HCT116 (cell line): Measurements from ENCODE around the gene RNH1. TPM values are rescaled to one million over a fixed set of nuclear protein-coding genes. Genes with fewer than 3 reads are reported as not detected.

Experiments used
- ATAC-seq: fragments of 200-7000 bp; cut with Tn5 transposase; 2 replicates; pipeline ENCODE4 v1.9.1; 2020; ENCODE audit warnings: mild to moderate bottlenecking, moderate library complexity
- BruUV-seq: library from RNA; stranded (reverse); fragments of 400-500 nt; replicated peaks from 2 replicates; lab custom pipeline; 2021; lab: Mats Ljungman, UMichigan
- CTCF ChIA-PET: fragments of 300-600 bp; sonication (Branson Sonifier 250); formaldehyde crosslinking; loops from one replicate; lab custom pipeline; 2021; ENCODE audit warnings: antibody characterized with exemption; lab: Charles Lee
- POLR2A ChIA-PET: fragments of 300-600, 350-600 bp; sonication (Branson Sonifier 250); formaldehyde crosslinking; loops from one replicate; lab custom pipeline; 2021; ENCODE audit warnings: antibody characterized with exemption; lab: Charles Lee
- RAD21 ChIA-PET, 2 experiments: fragments of 300-600 bp; sonication (Branson Sonifier 250); formaldehyde crosslinking; loops; one replicate each; lab custom pipeline; 2023; ENCODE audit warnings: low total read pairs in 2 of 2; ENCODE audit not compliant: uncharacterized antibody in 2 of 2, unreplicated experiment in 2 of 2, low non-redundant PET in 1 of 2; lab: Charles Lee
- DNase-seq: peaks from one replicate; pipeline ENCODE4 v3.0.0-alpha.2; 2010; ENCODE audit warnings: low read depth, low spot score
- H2AFZ ChIP-seq: fragments of 200-600 bp; shearing (Covaris generic), sonication (generic); 2 replicates; pipeline ENCODE4 v1.6.1; 2017; ENCODE audit warnings: low read depth, mixed run types, mixed read lengths, antibody characterized with exemption, low read length; ENCODE audit not compliant: poor library complexity, severe bottlenecking
- H3K27ac ChIP-seq: 2 replicates; pipeline ENCODE4 v1.5.1; 2012; ENCODE audit warnings: low read depth, low read length
- H3K27me3 ChIP-seq: fragments of 200-600 bp; sonication (generic); 2 replicates; pipeline ENCODE4 v1.6.1; 2016; ENCODE audit warnings: mixed run types, low read length, mixed read lengths; ENCODE audit not compliant: insufficient read depth
- H3K36me3 ChIP-seq, 2 experiments: fragments of 200-500 bp in 1 of 2; fragments of 200-600 bp in 1 of 2; sonication (Bioruptor generic) in 1 of 2; sonication (generic) in 1 of 2; 2 replicates each; pipeline versions ENCODE4 v1.5.1 to v1.6.1; 2014 to 2016; ENCODE audit warnings: low read length in 2 of 2, inconsistent platforms in 1 of 2, mixed read lengths in 1 of 2, mixed run types in 1 of 2; ENCODE audit not compliant: insufficient read depth in 2 of 2, control insufficient read depth in 1 of 2
- H3K4me1 ChIP-seq, 2 experiments: fragments of 200-600 bp in 1 of 2; sonication (generic) in 1 of 2; 2 replicates each; pipeline versions ENCODE4 v1.5.1 to v1.6.1; 2012 to 2017; ENCODE audit warnings: low read length in 2 of 2, inconsistent platforms in 1 of 2, mild to moderate bottlenecking in 1 of 2, mixed read lengths in 1 of 2, mixed run types in 1 of 2, moderate library complexity in 1 of 2; ENCODE audit not compliant: insufficient read depth in 2 of 2, control insufficient read depth in 1 of 2
- H3K4me2 ChIP-seq: fragments of 200-600 bp; sonication (generic); 2 replicates; pipeline ENCODE4 v1.6.1; 2017; ENCODE audit warnings: mixed run types, low read length, mixed read lengths
- H3K4me3 ChIP-seq, 2 experiments: fragments of 200-600 bp in 1 of 2; sonication (generic) in 1 of 2; replicated peaks in 1 of 2; 2 replicates each; pipeline ENCODE4 v1.5.1; 2011 to 2016; ENCODE audit warnings: low read length in 2 of 2, control low read depth in 1 of 2, low read depth in 1 of 2, mild to moderate bottlenecking in 1 of 2, mixed read lengths in 1 of 2, mixed run types in 1 of 2
- H3K79me2 ChIP-seq: fragments of 200-600 bp; sonication (generic); 2 replicates; pipeline ENCODE4 v1.6.1; 2017; ENCODE audit warnings: mild to moderate bottlenecking, mixed run types, low read length, moderate library complexity, mixed read lengths; ENCODE audit not compliant: insufficient read depth
- H3K9ac ChIP-seq: fragments of 200-600 bp; sonication (generic); 2 replicates; pipeline ENCODE4 v1.6.1; 2016; ENCODE audit warnings: low read length, mixed read lengths
- H3K9me2 ChIP-seq: fragments of 200-600 bp; sonication (generic), shearing (Covaris generic); 2 replicates; pipeline ENCODE4 v1.6.1; 2017; ENCODE audit warnings: mixed run types, mild to moderate bottlenecking, moderate library complexity; ENCODE audit not compliant: insufficient read depth
- H3K9me3 ChIP-seq, 2 experiments: fragments of 200-500 bp in 1 of 2; fragments of 200-600 bp in 1 of 2; sonication (Bioruptor generic) in 1 of 2; sonication (generic) in 1 of 2; 2 replicates each; pipeline ENCODE4 v1.6.1; 2014 to 2017; ENCODE audit warnings: low read length in 2 of 2, mixed read lengths in 2 of 2, inconsistent platforms in 1 of 2, low read depth in 1 of 2, mild to moderate bottlenecking in 1 of 2, mixed run types in 1 of 2, moderate library complexity in 1 of 2; ENCODE audit not compliant: control insufficient read depth in 1 of 2, insufficient read depth in 1 of 2
- H4K20me1 ChIP-seq: fragments of 200-600 bp; sonication (generic), shearing (Covaris generic); 2 replicates; pipeline ENCODE4 v1.6.1; 2017; ENCODE audit warnings: mixed run types, mild to moderate bottlenecking, moderate library complexity; ENCODE audit not compliant: insufficient read depth
- EGR1 ChIP-seq: IDR thresholded peaks from 2 replicates; pipeline ENCODE4 v1.6.1; 2012; ENCODE audit warnings: low read depth
- SP1 ChIP-seq: IDR thresholded peaks from 2 replicates; pipeline ENCODE4 v1.6.1; 2012; ENCODE audit warnings: low read depth
- SRF ChIP-seq: IDR thresholded peaks from 2 replicates; pipeline ENCODE4 v1.6.1; 2012; ENCODE audit warnings: low read depth
- ZFX ChIP-seq: fragments of 450-650 bp; IDR thresholded peaks from 2 replicates; pipeline ENCODE4 v1.6.1; 2017
- intact Hi-C: fragments of 100-400 bp; cut with micrococcal nuclease; formaldehyde crosslinking; loops from 2 replicates; pipeline ENCODE4 v1.10.0; 2022
- total RNA-seq: library from RNA; stranded (reverse); gene quantifications from one replicate; pipeline ENCODE4 v1.2.1, GENCODE V29; 2021; ENCODE audit not compliant: unreplicated experiment
- TF ChIP-seq, protein P1 (sequence below): IDR thresholded peaks from 2 replicates; pipeline ENCODE4 v1.6.1; 2012

RNH1 gene
- total RNA-seq, 1 experiment from 2014 or later, result 120 TPM

- RAD21 ChIA-PET, result no interaction called here
- Histone ChIP-seq H3K4me3 (no peak overlapping the region), H3K27me3 (no peaks in the 10 kb centered on the region), H2AFZ (no peak overlapping the region), H3K4me1 (no peaks in the 10 kb centered on the region), H3K27ac (no peak overlapping the region), H3K4me2 (no peak overlapping the region), H3K9me2 (no peaks in the 10 kb centered on the region), H3K36me3 (peaks cover 0 to 18% of the 10 kb centered on the region in 2 experiments; a peak in 2 of 4 replicates), H3K9ac (no peak overlapping the region), H4K20me1 (no peaks in the 10 kb centered on the region), H3K9me3 (no peaks in the 10 kb centered on the region), H3K79me2 (peaks cover 9% of the 10 kb centered on the region; the same call in 1 of the 2 replicates)
- POLR2A ChIA-PET, result no interaction called here
- CTCF ChIA-PET, result no interaction called here
- no peak for ATAC-seq
- DNase-seq, result no peak
- no peak for TF ChIP-seq EGR1
- TF ChIP-seq ZFX, result no peak
- BruUV-seq, result no TSS peak
- intact Hi-C loops, result no loop called here
Measured at GRCh38 chr11:528166-528814, 21.2 kb upstream of the RNH1 start.

DNA sequence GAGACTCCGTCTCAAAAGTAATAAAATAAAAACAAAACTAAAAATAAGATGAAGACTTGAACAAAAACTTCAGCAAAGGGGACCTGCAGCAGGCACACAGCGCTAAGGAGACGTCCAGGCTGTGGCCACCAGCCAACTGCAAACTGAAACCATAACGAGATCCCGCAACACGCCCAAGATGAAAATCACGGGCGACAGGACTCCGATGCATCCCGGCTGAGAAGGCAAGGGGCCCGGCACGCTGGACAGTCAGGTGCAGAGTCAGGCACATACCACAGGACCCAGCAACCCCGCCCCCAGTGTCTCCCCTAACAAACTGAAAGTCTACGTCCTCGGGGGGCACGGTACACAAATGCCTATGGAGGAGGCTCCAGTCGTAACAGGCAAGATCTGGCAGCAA, 19.1 kb upstream of the RNH1 start:
- H3K27me3 ChIP-seq, result no peaks in the 10 kb centered on the region
- peaks cover 0 to under 1% of the 10 kb centered on the region in 2 experiments; a peak in 1 of 4 replicates for H3K36me3 ChIP-seq
- H4K20me1 ChIP-seq, result no peaks in the 10 kb centered on the region
- DNase-seq, result no peak
- H3K4me3 ChIP-seq, result no peak overlapping the region
- intact Hi-C loops, result no loop called here
- POLR2A ChIA-PET, result no interaction called here
- no peak for TF ChIP-seq SRF
- TF ChIP-seq, protein P1, sequence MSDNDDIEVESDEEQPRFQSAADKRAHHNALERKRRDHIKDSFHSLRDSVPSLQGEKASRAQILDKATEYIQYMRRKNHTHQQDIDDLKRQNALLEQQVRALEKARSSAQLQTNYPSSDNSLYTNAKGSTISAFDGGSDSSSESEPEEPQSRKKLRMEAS, result no peak
- no peak for TF ChIP-seq SP1
- no peak for TF ChIP-seq ZFX
- H3K4me1 ChIP-seq, result no peaks in the 10 kb centered on the region
- RAD21 ChIA-PET, result no interaction called here
- no peak for ATAC-seq
- H3K4me2 ChIP-seq, result no peak overlapping the region
- no peak overlapping the region for H2AFZ ChIP-seq
- BruUV-seq, result no TSS peak
- no peak overlapping the region for H3K9ac ChIP-seq
- no peak overlapping the region for H3K27ac ChIP-seq
- H3K9me3 ChIP-seq, result no peaks in the 10 kb centered on the region; a peak in 1 of 4 replicates
- no peaks in the 10 kb centered on the region for H3K79me2 ChIP-seq
- CTCF ChIA-PET, result no interaction called here
- no peaks in the 10 kb centered on the region for H3K9me2 ChIP-seq
